H9 (cell line): ENCODE measurements around the gene GNGT2. TPM values are rescaled to one million over a fixed set of nuclear protein-coding genes. Genes with fewer than 3 reads are reported as not detected.
A peak's percentile ranks its signal among the peaks of the same experiment; 100 is the strongest.

Source experiments
- DNase-seq: peaks from one replicate; pipeline ENCODE4 v3.0.0-alpha.2; 2017
- H2AFZ ChIP-seq: one replicate; pipeline ENCODE4 v1.6.1; 2013; ENCODE audit warnings: mild to moderate bottlenecking, low read length, control low read depth, moderate library complexity
- H2AK5ac ChIP-seq: 2 replicates; pipeline ENCODE4 v1.6.1; 2013; ENCODE audit warnings: low read length, control low read depth, mixed read lengths; ENCODE audit not compliant: insufficient read length
- H2BK120ac ChIP-seq: one replicate; pipeline ENCODE4 v1.6.1; 2013; ENCODE audit warnings: low read depth, mild to moderate bottlenecking, low read length, control low read depth, inconsistent platforms; ENCODE audit not compliant: poor library complexity, severe bottlenecking
- H2BK12ac ChIP-seq: 2 replicates; pipeline ENCODE4 v1.6.1; 2013; ENCODE audit warnings: low read length, control low read depth, mixed read lengths, low read depth; ENCODE audit not compliant: insufficient read length
- H2BK15ac ChIP-seq: 2 replicates; pipeline ENCODE4 v1.6.1; 2013; ENCODE audit warnings: low read depth, low read length, control low read depth
- H2BK20ac ChIP-seq: one replicate; pipeline ENCODE4 v1.6.1; 2013; ENCODE audit warnings: low read depth, mild to moderate bottlenecking, low read length, control low read depth, inconsistent platforms; ENCODE audit not compliant: poor library complexity, severe bottlenecking
- H2BK5ac ChIP-seq: 2 replicates; pipeline ENCODE4 v1.6.1; 2013; ENCODE audit warnings: low read length, control low read depth, mixed read lengths; ENCODE audit not compliant: insufficient read length
- H3K14ac ChIP-seq: 2 replicates; pipeline ENCODE4 v1.6.1; 2013; ENCODE audit warnings: low read length, control low read depth; ENCODE audit not compliant: insufficient read depth
- H3K18ac ChIP-seq: 2 replicates; pipeline ENCODE4 v1.6.1; 2013; ENCODE audit warnings: low read depth, mild to moderate bottlenecking, mixed read lengths, low read length, control low read depth; ENCODE audit not compliant: insufficient read length
- H3K23ac ChIP-seq: 2 replicates; pipeline ENCODE4 v1.6.1; 2013; ENCODE audit warnings: low read length, control low read depth, mixed read lengths, low read depth; ENCODE audit not compliant: insufficient read length
- H3K23me2 ChIP-seq: 2 replicates; pipeline ENCODE4 v1.6.1; 2013; ENCODE audit warnings: low read depth, mild to moderate bottlenecking, mixed read lengths, low read length, control low read depth; ENCODE audit not compliant: insufficient read length, poor library complexity, severe bottlenecking
- H3K27ac ChIP-seq: 2 replicates; pipeline ENCODE4 v1.5.1; 2013; ENCODE audit warnings: low read length, control low read depth, mixed read lengths, low read depth; ENCODE audit not compliant: insufficient read length
- H3K27me3 ChIP-seq: 2 replicates; pipeline ENCODE4 v1.6.1; 2013; ENCODE audit warnings: low read length, control low read depth, inconsistent platforms; ENCODE audit not compliant: insufficient read depth
- H3K4ac ChIP-seq: 2 replicates; pipeline ENCODE4 v1.6.1; 2013; ENCODE audit warnings: low read depth, mild to moderate bottlenecking, control low read depth, inconsistent platforms, low read length, moderate library complexity
- H3K4me1 ChIP-seq: 2 replicates; pipeline ENCODE4 v1.6.1; 2013; ENCODE audit warnings: low read length, control low read depth, inconsistent platforms; ENCODE audit not compliant: insufficient read depth
- H3K4me2 ChIP-seq: 2 replicates; pipeline ENCODE4 v1.6.1; 2013; ENCODE audit warnings: low read length, control low read depth, mixed read lengths; ENCODE audit not compliant: insufficient read length, insufficient read depth
- H3K56ac ChIP-seq: 2 replicates; pipeline ENCODE4 v1.6.1; 2013; ENCODE audit warnings: low read depth, mild to moderate bottlenecking, mixed read lengths, low read length, control low read depth; ENCODE audit not compliant: insufficient read length
- H3K79me1 ChIP-seq: 2 replicates; pipeline ENCODE4 v1.6.1; 2013; ENCODE audit warnings: low read depth, mild to moderate bottlenecking, moderate library complexity, low read length, control low read depth, inconsistent platforms; ENCODE audit not compliant: insufficient read depth, poor library complexity, severe bottlenecking
- H3K79me2 ChIP-seq: 2 replicates; pipeline ENCODE4 v1.6.1; 2013; ENCODE audit warnings: low read length, control low read depth, inconsistent platforms; ENCODE audit not compliant: insufficient read depth
- H3K9ac ChIP-seq: 2 replicates; pipeline ENCODE4 v1.6.1; 2013; ENCODE audit warnings: low read length, control low read depth, mixed read lengths; ENCODE audit not compliant: insufficient read length; ENCODE audit errors: extremely low read depth
- H3K9me3 ChIP-seq: one replicate; pipeline ENCODE4 v1.6.1; 2013; ENCODE audit warnings: low read depth, low read length, inconsistent platforms; ENCODE audit not compliant: control insufficient read depth
- H3T11ph ChIP-seq: one replicate; pipeline ENCODE4 v1.6.1; 2013; ENCODE audit warnings: mild to moderate bottlenecking, low read length, control low read depth, inconsistent platforms
- H4K20me1 ChIP-seq: one replicate; pipeline ENCODE4 v1.6.1; 2013; ENCODE audit not compliant: control insufficient read depth, insufficient read length, insufficient read depth
- H4K5ac ChIP-seq: 2 replicates; pipeline ENCODE4 v1.6.1; 2013; ENCODE audit warnings: low read depth, mild to moderate bottlenecking, mixed read lengths, low read length, control low read depth; ENCODE audit not compliant: insufficient read length
- H4K8ac ChIP-seq: replicated peaks from 2 replicates; pipeline ENCODE4 v1.6.1; 2013; ENCODE audit warnings: low read length, control low read depth, mixed read lengths, low read depth; ENCODE audit not compliant: insufficient read length
- H4K91ac ChIP-seq: 2 replicates; pipeline ENCODE4 v1.6.1; 2013; ENCODE audit warnings: low read depth, mild to moderate bottlenecking, moderate library complexity, mixed read lengths, low read length, control low read depth; ENCODE audit not compliant: insufficient read length
- H3K27ac Mint-ChIP-seq, 3 experiments: 2 replicates in 2 of 3; 3 replicates in 1 of 3; pipeline ENCODE4 v1.8.0; 2020 to 2021; ENCODE audit warnings: mixed read lengths in 3 of 3, mild to moderate bottlenecking in 1 of 3, moderate library complexity in 1 of 3
- H3K27me3 Mint-ChIP-seq: 2 replicates; pipeline ENCODE4 v1.8.0; 2021; ENCODE audit warnings: low read depth, mild to moderate bottlenecking, moderate library complexity, mixed read lengths
- H3K36me3 Mint-ChIP-seq, 3 experiments: 2 replicates in 2 of 3; 3 replicates in 1 of 3; pipeline ENCODE4 v1.8.0; 2020 to 2021; ENCODE audit warnings: low read depth in 3 of 3, mixed read lengths in 3 of 3; ENCODE audit not compliant: insufficient read depth in 1 of 3
- H3K4me1 Mint-ChIP-seq, 2 experiments: 2 replicates each; pipeline ENCODE4 v1.8.0; 2020; ENCODE audit warnings: mixed read lengths in 2 of 2
- H3K4me3 Mint-ChIP-seq, 2 experiments: 2 replicates in 1 of 2; 3 replicates in 1 of 2; pipeline ENCODE4 v1.8.0; 2020 to 2021; ENCODE audit warnings: mild to moderate bottlenecking in 2 of 2, mixed read lengths in 2 of 2, moderate library complexity in 1 of 2
- H3K9me3 Mint-ChIP-seq, 2 experiments: 2 replicates in 1 of 2; 3 replicates in 1 of 2; pipeline ENCODE4 v1.8.0; 2020; ENCODE audit warnings: mild to moderate bottlenecking in 2 of 2, mixed read lengths in 2 of 2, moderate library complexity in 1 of 2
- CTCF ChIP-seq: fragments of 200-600 bp; sonication (generic); conservative IDR thresholded peaks from 3 replicates; pipeline ENCODE4 v1.8.0; 2021; ENCODE audit warnings: antibody characterized with exemption, mild to moderate bottlenecking
- WGBS: extraction: QIAGEN DNeasy Blood & Tissue Kit; methylation state at CpG from one replicate; pipeline ENCODE4 v1.1.7; 2013; ENCODE audit warnings: missing lambda C conversion rate, low lambda C conversion rate, mixed read lengths; ENCODE audit not compliant: insufficient read length; ENCODE audit errors: extremely low coverage; 5-methylcytosine and 5-hydroxymethylcytosine counted together
- total RNA-seq: library from RNA; stranded (reverse); gene quantifications from 2 replicates; pipeline ENCODE4 v1.2.1, GENCODE V29; 2021

GNGT2 gene
- total RNA-seq, 1 experiment from 2014 or later = 0.42 TPM

GRCh38 chr17:49191917-49192741 lies 18.2 kb downstream of the GNGT2 start:
- H2BK5ac ChIP-seq = no peak overlapping the region
- H3K79me1 ChIP-seq = no peaks in the 10 kb centered on the region
- peaks cover 2% of the 10 kb centered on the region for H3K27me3 Mint-ChIP-seq
- peak overlapping the region; percentile 91 to 92 for H3K4me3 Mint-ChIP-seq
- no peak overlapping the region for H3T11ph ChIP-seq
- no CpG with 5 or more reads among the region's 53 CpGs for WGBS
- H3K23ac ChIP-seq = no peak overlapping the region
- H4K5ac ChIP-seq = peak overlapping the region; percentile 44
- H2AFZ ChIP-seq = peak overlapping the region; percentile 48
- peak overlapping the region; percentile 94 to 99 (median 98) for H3K27ac Mint-ChIP-seq
- no peak overlapping the region for H4K8ac ChIP-seq
- peaks cover 6% of the 10 kb centered on the region for H3K23me2 ChIP-seq
- no peaks in the 10 kb centered on the region for H3K9me3 Mint-ChIP-seq
- H3K9me3 ChIP-seq = no peaks in the 10 kb centered on the region
- peak; percentile 46; the same call in 2 of the 3 replicates for TF ChIP-seq CTCF
- peaks cover 8 to 10% of the 10 kb centered on the region in 2 experiments for H3K4me1 Mint-ChIP-seq
- H3K4me2 ChIP-seq = peak overlapping the region; percentile 95
- H3K79me2 ChIP-seq = no peaks in the 10 kb centered on the region
- no peaks in the 10 kb centered on the region; the same call in 1 of the 2 replicates for H3K4me1 ChIP-seq
- no peaks in the 10 kb centered on the region for H3K36me3 Mint-ChIP-seq
- H3K9ac ChIP-seq = peak overlapping the region; percentile 85
- no peaks in the 10 kb centered on the region for H4K20me1 ChIP-seq
- no peak overlapping the region for H3K4ac ChIP-seq
- no peaks in the 10 kb centered on the region for H3K27me3 ChIP-seq
- H2BK15ac ChIP-seq = no peak overlapping the region
- no peak overlapping the region for H4K91ac ChIP-seq
- no peak overlapping the region for H2BK20ac ChIP-seq
- peak overlapping the region; percentile 97 for H3K18ac ChIP-seq
- H2BK120ac ChIP-seq = no peak overlapping the region
- DNase-seq = peak; percentile 97
- H3K27ac ChIP-seq = no peak overlapping the region
- H2BK12ac ChIP-seq = no peak overlapping the region
- H3K14ac ChIP-seq = peak overlapping the region; percentile 97
- H2AK5ac ChIP-seq = no peak overlapping the region
- no peak overlapping the region for H3K56ac ChIP-seq
